NCI-H69 (cell line): ENCODE data around the gene FIG4.
"Not testable (repeated sequence)": the region's sequence is repeated elsewhere in the genome, so short reads cannot be mapped to it uniquely, and the experiment has no call there.

Source experiments
- DNase-seq: peaks from one replicate; lab custom pipeline; 2025; lab: John Stamatoyannopoulos, UW

FIG4 gene

DNA sequence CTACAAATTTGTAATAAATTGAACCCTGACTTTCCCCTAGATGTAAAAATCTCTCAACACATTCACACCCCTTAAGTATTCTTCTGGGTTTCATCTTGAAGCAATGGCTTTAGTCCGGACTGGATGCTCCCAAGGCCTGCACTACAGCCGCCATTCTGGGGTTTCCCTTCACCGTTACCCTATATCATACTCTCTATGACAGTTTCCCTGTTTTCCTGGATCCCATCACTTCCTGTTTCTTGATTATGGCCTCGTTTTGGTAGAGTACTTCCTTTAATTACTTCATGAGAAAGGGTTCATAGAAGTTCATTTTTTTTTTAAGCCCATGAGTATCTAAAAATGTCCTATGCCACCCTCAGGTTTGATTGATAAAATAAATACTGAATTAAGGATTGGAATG is 11.7 kb downstream of the FIG4 start:
- no peak for DNase-seq

DNA sequence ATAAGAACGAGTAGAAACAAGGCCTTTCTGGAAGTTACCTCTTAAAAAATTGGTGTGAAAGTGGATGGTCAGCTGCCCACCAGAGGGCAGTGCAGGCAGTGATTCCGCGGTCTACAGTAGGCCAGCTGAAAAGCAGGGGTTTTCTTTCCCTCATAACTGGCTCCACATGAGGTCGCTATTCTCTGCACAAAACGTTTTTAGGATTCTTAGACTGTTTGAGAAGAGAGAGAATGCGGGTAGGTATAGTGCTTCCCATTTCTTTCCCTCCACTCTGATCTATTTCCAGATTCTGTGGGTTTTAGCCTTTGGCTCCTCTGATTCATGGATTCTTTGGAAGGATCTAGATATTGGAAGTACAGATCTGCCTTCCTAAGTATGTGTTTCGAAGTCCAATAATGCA is 14.2 kb downstream of the FIG4 start:
- peak; percentile 81 for DNase-seq

DNA sequence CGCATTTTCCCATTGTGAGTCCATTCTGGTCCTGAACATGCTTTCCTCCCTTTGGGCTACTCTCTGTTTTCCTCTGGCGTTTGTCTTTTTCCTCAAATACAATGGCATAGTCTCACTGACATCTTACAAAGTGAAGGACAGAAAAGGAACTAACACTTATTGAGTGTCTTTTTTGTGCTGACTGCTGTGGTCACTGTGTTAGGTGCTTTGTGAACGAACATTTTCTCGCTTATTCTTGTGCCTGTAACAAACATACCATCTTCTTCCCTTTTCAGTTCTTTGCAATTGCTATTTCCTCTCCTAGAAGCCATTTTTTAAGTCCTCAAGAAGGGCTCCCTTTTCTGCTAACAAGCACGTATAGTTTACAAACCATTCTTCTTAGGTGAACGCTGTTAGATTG is 15.4 kb downstream of the FIG4 start:
- DNase-seq = no peak

- DNase-seq = not testable (repeated sequence)
Observed at GRCh38 chr6:109708099-109708498, 17.0 kb downstream of the FIG4 start.

GRCh38 chr6:109713097-109713496 is 22.0 kb downstream of the FIG4 start:
- DNase-seq = peak; percentile 4

DNA sequence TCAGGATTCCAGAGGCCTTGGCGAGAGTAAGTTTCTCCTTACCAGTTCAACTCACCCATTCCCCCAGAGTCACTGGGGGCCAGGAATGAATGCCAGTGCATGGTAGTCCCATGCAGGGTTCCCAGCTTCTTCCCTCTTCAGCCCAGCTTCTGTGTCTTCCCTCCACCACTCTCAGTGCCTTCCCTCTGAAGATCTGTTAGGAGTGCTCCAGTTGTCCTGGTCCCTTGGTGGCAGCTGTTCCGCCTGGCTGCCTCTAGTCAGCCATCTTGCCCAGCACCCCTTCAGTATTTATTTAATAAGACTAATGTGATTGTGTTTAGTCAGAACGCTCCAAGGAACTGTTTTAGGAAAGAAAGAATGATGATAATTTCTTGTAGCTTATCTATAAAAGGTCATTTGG is 23.1 kb downstream of the FIG4 start:
- DNase-seq = peak; percentile 19

GRCh38 chr6:109714611-109715010 is 23.5 kb downstream of the FIG4 start:
- peak; percentile 8 for DNase-seq

DNA sequence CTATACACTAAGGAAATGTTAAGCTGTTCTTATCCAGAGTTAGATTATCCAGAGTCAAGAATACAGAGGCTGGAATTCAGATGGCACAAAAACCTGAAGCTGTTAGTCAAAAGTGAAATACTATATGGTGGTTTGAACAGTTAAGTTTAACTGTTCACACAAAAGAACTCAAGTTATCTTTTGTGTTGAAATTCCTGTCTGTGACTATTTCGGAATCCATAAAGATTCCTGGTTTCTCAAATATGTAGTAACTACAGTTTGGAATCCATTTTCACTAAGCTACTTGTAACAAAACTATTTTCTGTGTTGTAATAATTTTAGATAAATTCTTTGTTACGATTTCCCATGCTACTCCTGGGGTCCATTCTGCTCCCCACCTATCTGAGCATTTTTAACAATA is 24.5 kb downstream of the FIG4 start:
- no peak for DNase-seq

- peak; percentile 34 for DNase-seq
Observed at GRCh38 chr6:109717971-109718370, 26.9 kb downstream of the FIG4 start.

GRCh38 chr6:109718991-109719390 is 27.9 kb downstream of the FIG4 start:
- no peak for DNase-seq

- DNase-seq = no peak
Observed at GRCh38 chr6:109720311-109720710, 29.2 kb downstream of the FIG4 start.

GRCh38 chr6:109722011-109722410 is 30.9 kb downstream of the FIG4 start:
- no peak for DNase-seq

DNA sequence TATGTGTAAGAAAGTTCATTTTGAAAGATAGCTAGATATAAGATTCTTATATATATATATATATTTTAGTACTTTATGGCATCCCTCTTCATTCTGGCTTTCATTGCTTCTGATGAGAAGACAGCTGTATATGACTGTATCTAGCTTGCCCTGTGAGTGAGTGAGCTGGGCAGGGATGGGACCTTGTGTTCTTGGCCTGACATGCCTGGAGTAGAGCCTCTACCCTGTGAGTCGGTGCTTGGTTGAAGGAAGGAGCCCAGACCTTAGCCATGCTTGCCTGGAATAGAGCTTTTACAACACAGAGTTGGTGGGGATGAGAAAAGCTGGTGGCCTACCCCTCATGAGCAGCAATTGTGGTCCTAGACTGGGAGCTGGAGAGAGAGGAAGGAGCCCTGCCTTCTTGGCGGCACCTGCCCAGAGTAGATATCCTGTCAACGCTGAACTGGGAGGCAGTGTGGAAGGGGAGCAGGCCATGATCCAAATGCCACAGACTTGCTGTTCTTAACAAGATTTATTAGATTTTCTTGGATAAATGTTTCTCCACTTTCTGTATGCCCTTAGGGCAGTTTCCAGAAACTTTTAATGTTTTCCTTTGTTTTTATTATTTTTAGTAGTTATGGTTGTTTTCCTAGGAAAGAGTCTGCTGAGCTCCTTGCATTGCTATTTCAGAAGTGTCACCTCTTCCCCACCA is 31.6 kb downstream of the FIG4 start:
- DNase-seq = no peak

DNA sequence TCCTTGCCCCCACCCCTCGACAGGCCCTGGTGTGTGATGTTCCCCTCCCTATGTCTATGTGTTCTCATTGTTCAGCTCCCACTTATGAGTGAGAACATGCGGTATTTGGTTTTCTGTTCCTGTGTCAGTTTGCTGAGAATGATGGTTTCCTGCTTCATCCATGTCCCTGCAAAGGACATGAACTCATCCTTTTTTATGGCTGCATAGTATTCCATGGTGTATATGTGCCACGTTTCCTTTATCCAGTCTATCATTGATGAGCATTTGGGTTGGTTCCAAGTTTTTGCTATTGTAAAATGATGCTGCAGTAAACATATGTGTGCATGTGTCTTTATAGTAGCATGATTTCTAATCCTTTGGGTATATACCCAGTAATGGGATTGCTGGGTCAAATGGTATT is 34.2 kb downstream of the FIG4 start:
- not testable (repeated sequence) for DNase-seq

- DNase-seq = no peak
Observed at GRCh38 chr6:109736273-109737025, 45.4 kb downstream of the FIG4 start.

- no peak for DNase-seq
Observed at GRCh38 chr6:109738255-109738654, 47.2 kb downstream of the FIG4 start.

GRCh38 chr6:109738667-109739066 is 47.6 kb downstream of the FIG4 start:
- no peak for DNase-seq

DNA sequence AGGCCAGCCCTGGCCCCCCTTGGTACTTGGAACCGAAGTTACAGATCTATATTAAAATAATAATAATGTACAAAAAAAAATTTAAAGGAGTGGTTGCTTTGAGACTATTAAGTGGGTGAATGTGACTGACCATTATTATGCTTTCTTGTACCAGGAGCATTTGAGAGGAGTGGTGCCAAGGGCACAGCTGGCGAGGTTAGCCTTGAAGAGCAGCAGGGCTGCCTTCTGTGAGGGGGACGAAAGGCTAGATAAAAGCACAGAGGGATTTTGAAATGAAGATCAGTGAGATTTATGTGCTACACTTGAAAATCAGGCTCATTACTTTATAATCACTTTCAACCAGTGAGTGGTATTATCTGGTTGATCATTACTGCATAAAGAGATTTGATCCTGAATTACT is 48.6 kb downstream of the FIG4 start:
- DNase-seq = no peak

DNA sequence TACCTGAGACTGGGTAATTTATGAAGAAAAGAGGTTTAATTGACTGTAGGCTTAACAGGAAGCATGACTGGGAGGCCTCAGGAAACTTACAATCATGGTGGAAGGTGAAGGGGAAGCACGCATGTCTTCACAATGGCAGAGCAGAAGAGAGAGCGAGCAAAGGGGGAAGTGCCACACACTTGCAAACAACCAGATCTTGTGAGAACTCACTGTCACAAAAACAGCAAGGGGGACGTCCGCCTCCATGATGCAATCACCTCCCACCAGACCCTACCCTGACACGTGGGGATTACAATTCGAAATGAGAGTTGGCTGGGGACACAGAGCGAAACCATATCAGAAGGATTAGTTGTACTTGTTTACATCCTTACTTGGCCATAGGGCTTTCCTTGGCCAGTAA is 49.7 kb downstream of the FIG4 start:
- no peak for DNase-seq

- no peak for DNase-seq
Observed at GRCh38 chr6:109743739-109744138, 52.6 kb downstream of the FIG4 start.

- DNase-seq = not testable (repeated sequence)
Observed at GRCh38 chr6:109744779-109745178, 53.7 kb downstream of the FIG4 start.

DNA sequence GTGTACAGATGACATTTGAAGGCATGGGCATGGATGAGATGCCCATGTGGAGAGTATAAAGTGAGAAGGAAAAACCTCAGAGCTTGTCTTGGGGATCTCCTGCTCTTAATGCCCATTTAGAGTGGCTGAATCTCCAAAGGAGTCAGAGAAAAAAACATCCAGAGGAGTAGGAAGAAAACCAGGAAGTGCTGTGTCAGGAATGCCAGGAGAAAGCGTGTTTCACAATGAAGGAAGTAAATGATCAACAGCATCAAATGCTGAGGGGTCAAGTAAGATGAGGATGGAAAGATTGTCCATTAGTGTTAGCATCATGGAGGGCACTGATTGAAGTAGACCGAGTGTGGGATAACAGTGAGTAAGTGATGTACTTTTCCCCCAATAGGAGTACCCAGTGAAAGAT is 56.1 kb downstream of the FIG4 start:
- no peak for DNase-seq

GRCh38 chr6:109759098-109759955 is 68.2 kb downstream of the FIG4 start:
- DNase-seq = no peak
